Activated CD4-positive, alpha-beta T cell treated with anti-CD3 and anti-CD28 coated beads, Interleukin-2, amount 50 U/mL, for 4 hours (primary cell): Measurements from ENCODE around the gene HMGXB3.
"Not testable (repeated sequence)": the region's sequence is repeated elsewhere in the genome, so short reads cannot be mapped to it uniquely, and the experiment has no call there.

Source experiments
- DNase-seq, 2 experiments: peaks; one replicate each; pipeline ENCODE4 v3.0.0-alpha.2; 2020

The HMGXB3 gene

DNA sequence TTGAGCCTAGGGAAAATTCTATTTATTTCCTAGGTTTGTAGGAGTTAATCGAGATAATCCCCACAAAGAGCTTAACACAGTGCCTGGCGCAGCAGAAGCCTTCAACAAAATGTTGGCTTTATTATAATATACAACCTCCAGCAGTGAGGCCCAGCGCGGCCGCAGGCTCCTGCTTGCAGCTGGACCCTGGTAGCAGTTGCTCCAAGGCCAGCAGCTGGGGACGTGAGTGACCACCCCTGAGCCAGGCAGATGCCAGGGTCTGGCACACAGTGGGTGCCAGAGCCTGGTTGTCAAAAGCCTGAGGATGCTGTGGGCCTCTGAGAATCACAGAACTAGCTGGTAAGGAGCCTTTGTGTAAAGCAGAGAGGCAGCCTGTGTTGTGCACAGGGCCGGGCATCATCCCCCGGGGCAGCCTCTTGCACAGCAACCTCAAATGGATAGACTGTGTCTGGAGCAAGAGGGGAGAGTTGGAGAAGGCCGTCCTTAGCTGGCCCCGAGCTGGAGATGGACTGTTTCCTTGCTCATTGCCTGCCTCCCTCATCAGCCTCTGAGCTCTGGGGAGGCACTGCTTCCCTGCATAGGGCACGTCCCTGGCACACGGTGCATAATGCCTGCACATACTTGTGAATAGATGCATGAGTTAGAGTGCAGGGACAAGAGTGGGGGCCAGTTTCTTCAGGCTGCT is 68.6 kb downstream of the HMGXB3 start:
- DNase-seq = no peak

DNA sequence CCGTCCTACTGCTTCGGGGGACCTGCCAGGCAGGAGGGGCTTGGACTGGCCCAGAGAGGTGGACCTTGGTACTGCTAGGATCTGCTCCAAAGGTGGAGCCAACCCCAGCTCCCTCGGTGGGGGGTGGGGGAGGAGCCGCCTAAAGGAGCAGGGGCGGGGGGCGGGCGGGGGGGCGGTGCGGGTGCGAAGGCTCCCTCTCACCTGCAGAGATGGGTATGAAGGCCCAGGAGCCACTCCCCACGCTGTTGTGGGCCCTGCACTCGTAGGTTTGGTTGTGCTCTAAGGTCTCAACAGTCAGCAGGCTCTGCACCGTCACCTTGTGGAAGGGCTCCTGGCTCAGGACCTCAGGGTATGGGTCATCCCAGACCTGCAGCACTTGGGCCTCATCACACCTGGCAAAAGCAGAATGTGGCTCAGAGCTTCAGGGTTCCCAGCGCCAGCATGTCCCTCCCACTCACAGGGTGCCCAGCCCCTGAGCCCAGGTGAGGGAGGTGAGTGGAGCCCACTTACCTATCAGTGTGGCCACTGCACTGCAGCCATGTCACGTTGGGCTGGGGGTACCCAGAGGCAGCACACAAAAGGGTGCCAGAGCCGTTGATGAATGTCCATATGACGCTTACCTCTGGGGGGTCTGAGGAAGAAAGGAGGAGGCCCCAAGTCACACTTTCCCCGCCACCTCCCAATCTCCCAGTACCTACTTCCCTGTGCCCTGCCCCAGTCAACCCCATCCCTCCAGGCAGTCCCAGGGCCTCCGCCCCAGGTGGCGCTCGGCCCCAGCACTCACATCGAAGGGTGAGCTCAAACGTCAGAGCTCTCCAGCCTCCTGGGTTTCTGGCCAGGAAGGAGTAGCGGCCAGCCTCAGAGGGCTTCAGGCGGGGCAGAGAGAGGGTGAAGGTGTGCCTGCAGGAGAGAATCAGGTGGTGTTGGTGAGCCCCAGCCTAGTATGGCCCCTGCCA is 69.4 kb downstream of the HMGXB3 start:
- no peak for DNase-seq

DNA sequence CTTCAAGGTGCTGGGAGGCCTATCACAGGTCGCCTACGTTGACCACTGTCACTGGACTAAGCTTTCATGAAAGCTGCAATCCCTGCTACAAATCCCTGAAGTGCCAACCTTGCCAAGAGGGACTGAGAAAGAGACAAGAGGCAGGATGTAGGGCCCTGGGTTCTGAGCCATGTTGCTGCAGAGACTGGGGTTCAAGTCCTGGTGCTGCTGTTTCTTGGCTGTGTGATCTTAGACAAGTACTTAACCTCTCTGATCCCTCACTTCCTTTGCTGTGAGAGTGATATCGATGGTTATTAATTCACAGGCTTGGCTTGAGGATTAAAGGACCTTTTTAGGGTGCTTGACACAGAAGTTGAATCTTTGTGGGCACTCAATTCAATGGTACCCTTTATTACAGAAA is 70.3 kb downstream of the HMGXB3 start:
- no peak for DNase-seq

DNA sequence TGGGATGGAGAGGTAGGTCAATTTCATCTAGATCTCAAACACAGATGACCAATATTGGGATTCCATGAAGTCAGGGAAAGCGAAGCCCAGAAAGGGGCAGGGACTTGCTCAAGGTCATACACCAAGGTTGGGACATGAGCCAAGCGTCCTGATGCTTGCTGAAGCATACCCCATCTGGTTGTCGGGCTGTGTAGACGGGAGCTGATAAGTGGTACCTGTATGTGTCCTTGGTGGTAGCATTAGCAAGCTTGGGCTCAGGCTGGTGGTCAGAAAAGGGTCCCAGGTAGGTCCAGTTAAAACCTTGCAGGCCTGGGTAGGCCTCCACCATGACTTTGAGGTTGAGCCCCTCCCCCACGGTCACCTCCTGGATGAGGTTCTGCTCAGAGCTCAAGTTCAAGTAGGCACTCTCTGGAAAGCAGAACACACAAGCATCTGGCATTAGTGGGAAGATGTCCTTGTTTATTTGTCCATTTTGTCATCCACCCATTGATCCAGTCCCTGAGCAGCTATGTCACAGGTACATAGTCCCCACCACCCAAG is 72.6 kb downstream of the HMGXB3 start:
- DNase-seq = no peak

DNA sequence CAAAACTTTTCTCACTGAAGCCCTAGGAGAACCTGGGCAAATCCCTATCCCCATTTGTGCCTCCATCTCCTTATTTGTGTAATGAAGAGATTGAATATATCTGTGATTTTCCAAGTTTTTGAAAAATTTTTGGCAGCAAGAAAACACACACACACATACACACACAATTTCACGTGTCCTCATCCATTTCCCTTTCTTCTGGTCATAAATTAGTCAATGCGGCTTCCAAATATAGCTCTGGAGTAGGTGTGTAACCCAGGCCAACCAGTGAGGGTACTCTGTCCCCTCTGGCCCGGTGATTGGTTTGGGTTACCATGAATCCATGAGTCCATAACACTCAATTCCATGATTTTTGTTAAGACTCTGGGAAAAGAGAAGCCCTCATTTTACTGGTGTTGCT is 73.1 kb downstream of the HMGXB3 start:
- no peak for DNase-seq

DNA sequence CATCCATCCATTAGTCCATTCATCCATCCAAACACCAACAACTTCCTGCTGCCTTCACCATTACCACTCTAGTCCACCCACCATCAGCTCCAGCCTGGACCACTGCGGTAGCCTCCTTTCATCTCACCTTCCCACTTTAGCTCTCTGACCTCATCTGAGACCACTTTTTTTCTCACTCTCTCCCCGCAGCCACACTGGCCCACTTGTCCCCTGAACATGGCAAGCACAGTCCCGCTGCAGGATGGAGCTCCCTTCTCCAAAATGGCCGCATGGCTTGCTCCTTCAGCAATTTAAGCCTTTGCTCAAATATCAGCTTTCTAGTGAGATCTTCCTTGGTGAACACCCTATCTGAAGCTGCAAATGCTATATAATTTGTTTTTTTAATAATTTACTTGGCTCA is 74.7 kb downstream of the HMGXB3 start:
- DNase-seq = no peak

DNA sequence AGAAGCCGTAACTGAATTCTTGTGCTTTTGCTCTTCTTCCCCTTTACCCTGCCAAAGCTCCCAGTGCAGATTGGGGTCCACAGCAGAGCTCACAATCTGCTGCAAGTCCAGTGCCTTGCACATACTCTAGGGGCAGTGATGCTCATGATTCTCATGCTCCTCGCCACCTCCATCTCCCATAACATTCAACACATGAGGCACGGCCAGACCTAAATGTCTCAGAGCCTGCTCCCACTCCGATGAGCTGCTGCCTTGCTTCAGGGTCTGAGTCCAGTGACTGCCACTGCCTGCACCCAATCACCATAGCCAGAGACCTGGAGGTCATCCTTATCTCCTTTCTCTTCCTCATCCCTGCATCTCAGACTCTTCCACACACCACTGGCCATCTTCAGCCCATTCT is 75.3 kb downstream of the HMGXB3 start:
- DNase-seq = no peak

DNA sequence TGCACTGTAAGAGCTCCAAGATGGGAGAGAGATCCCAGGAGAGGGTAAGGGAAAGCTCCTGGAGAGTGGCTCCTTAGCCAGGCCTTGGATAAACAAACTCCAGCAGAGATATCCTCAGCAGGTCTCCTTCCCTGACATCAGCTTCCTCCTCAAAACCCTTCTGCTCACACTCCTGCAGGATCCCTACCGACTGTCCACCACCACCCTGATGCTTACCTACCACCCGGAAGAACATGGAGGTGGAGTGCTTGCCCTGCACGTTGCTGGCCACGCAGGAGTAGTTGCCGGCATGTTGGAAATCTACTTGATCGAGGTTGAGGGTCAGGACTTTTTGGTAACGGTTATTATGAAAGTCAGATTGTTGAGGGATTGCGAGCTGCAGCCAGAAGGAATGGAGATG is 76.5 kb downstream of the HMGXB3 start:
- DNase-seq = no peak

DNA sequence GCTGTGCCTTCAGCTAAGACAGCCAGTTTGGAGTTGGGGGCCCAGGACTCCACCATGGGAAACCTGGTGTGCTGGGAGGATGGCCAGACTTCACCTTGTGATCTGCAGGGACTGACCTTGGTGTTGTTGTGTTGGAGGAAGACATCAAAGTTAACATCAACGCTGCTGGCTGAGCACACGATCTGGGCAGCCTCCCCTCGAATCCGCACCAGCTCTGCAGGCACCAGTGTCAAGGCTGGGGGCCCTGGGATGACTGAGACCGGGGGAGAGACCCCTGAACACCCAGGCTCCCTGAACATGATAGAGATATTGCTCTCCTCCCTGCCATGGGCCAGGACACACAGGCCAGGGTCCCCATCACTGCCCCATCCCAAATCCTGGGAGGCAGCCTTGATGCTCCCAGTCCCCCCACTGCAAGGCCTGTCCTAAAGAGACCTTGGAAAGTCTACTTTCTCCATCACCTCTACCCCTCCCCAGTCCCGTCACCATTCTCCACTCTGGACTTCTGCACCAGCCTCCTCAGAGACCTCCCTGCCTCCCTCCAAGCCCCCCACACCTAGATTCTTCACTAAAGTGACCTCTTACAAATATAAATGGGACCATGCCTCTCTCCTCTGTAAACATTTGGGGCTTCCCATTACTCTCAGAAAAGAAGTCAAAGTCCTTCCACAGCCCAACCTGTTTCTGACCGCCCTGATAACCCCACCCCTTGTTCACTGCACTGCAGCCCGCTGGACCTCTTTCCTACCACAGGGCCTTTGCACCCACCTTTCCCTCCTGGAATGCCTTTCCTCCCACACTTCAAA is 77.7 kb downstream of the HMGXB3 start:
- no peak for DNase-seq

DNA sequence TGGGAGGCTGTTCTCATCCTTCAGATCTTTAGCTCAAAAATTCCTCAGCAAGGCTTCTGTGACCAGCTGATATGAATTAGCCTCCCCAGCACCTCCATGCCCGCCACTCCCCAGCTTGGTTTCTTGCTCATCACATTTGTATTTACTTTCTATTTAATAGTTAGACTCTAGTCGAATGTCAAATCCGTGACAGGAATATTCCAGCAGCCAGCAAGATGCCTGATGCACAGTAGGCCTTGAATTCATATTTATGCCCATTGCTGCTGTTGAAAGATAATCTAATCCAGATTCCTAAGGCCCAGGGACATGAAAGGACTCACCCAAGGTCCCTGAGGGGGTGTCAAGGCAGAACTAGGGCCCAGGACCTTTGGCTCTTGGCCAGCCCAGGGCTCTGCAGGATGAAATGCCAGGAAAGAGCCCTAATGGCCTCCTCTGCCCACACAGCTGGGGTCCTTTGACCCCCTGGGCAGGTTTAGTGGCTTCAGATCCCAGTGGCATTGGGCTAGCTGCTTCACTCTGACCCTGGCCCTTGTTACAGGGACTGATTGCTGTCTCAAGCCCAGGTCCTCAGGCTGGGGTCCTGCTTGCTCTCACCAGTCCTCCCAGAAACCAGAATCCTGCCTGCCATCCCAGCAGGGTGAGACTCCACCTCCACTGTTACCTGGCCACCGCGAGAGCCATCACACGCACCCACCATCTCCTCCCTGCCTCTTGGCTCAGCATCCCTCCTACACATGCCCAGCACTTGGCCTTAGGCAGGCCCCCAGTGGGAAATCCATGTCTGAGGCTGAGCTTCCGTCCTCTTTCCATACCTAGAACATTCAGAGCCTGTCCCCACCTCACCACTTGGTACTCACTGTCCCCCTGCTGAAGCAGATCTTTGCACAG is 78.5 kb downstream of the HMGXB3 start:
- no peak for DNase-seq

DNA sequence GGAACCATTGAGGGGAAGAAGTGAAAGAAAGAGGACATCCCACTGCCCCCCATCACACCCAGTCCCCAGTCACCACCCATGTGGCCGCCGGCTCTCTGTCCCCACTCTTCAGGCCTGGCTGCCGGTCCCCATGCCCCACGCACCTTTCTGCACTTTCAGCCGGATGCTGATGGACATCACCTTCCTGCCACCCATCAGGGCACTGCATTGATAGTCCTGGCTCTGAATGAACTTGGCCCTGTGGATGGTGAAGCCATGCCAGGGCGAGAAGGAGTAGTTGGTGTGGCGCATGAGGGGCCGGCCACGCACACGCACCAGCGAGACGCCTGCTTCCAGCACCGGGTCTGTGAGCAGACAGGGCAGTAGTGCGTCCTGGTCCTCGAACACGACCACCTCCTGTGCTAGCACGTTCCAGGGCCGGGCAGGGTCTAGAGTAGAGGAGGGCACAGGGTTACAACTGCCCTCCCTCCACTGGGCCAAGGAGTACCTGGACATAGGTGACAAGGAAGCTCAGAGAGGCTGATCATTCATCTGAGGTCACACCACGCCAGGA is 79.4 kb downstream of the HMGXB3 start:
- DNase-seq = no peak

DNA sequence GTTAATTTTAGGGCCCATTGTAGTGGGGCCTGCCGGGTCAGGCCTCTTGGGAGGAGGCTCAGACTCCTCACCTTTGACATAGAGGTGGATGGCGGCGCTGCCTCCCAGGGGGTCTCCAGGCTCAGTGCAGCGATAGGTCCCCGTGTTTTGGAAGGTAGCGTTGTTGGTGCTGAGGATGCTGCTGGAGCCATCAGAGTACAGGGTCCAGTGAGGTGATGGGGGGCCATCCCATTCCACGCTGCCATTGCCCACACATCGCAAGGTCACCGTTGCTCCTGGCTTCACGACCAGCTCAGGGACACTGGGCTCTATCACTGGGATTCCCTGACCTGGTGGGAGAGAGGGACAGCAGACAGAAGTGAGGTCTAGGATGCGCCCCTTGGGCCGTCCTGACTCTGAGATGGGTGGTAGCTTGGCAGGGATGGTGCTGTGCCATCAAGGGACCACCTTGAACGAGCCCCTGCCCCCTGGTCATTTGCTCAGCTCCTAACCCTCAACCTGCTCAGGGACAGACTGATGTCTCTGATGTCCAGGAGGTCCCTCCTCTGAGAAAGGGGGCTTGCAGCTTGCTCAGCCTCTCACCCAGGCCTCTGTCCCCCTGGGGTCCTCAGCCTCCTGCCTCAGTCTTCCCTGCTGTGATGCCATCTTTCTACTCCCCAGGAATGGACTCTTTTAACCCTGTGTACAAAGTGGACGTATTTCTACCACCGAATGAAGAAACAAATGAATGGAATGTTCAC is 80.3 kb downstream of the HMGXB3 start:
- no peak for DNase-seq

DNA sequence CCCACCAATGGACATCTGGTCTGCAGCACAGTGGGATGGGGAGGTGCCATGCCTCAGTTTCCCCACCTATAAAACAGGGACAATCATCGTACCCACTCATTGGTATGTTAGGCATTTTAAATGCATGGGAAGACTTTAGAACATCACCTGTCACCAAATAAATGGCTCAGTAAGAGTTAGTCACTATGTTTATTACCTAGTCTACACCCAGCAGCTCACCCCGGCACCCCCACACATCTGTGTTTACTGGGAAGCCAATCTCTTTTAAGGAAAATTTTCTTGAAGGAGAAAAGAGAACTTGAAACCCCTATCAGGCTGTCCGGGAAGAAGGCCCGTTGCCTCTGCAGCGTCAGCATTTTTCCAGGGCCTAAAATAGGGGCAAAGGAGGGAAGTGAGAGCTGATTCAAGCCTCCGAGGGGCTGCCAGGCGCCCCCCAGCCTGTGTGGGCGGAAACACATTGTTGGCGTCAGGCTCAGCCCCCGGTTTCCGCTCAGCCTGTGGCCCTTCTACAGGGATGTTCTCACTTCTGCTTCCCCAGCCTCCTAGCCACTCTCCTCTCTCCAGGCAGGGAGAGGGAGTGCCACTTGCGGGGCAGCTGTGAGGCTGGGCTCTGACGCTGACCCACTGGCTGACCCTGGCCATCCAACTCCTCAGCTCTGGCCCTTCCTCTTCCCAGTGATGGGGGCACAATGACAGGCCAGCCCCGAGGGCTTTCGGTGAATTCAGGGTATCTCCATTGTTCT is 81.2 kb downstream of the HMGXB3 start:
- DNase-seq = no peak

DNA sequence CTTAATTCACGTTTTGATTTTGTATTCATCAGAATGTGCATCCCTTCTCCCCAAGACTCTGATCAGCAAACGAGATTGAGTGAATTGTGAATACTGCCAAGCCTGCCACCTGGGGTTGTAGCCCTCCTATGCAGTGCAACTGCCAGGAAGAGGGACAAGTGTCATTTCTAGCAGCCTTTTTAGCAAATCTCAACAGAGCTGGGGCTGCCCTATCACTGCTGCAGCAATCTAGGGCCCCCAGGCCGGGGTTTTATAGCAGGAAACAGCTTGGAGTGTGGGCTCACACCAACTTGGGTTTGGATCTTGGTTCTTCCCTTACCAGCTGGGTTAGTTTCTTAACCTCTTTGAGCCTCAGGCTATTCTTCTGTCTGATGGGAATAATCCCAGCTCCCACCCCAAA is 81.8 kb downstream of the HMGXB3 start:
- DNase-seq = no peak

DNA sequence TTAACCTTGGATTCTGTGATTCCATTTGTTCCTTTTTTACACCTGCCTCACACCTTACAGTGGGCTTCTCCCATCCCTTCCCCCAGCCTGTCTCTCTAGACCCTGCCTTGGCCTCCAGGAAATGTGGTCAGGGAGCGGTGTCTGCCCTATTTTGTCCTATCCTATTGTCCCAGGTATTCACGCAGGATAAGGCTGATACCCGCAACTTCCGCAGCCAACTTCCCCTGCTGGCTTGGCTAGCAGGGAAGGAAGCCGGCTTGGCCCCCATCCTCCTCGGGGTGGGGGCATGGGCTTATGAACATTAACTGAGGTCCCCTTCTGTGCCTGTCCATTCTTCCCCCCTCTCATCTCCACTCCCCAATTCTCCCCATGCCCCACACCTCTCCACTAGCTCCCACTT is 82.3 kb downstream of the HMGXB3 start:
- DNase-seq = no peak

DNA sequence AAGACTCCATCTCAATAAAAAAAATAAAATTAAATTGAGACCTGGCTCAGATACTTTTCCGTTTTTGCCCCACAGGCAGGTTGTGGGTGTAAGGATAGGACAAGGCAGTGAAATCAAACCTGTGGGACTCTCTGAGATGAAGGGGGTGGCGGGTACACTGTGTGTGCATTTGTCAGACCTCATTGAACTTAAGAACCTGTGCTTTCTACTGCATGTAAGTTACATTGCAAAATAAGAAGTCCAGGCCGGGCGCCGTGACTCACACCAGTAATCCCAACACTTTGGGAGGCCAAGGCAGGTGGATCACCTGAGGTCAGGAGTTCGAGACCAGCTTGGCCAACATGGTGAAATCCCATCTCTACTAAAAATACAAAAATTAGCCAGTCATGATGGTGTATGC is 84.2 kb downstream of the HMGXB3 start:
- DNase-seq = not testable (repeated sequence)

DNA sequence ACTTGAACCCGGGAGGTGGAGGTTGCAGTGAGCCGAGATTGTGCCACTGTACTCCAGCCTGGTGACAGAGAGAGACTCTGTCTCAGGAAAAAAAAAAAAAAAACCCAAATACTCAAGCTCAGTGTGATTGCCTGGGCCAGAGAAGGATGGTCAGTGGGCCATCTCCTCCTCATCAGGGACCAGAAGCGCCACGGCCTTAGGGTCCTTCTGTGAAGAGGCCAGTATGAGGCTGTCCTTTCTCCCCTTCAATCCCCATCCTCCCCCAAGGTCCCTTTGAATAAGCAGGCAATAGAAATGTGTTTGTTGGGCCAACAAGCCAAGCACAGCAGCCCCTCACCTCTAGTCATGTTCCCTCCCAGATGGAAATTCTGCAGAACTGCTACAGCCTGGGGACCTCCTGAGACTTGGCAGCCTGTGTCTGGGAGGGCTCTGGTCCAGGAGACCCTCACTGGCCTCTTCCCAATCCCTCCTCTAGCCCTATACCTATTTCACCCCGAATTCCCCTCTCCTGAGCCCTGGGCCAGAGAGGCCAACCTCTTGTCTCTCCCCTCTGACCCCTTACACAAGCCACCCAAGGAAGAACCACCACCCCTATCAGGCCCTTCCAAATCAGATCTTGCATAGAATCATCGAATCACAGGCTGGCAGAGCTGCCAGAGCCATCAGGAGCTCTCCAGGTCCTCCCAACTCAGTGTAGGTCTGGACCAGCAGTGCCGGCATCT is 84.8 kb downstream of the HMGXB3 start:
- no peak for DNase-seq

DNA sequence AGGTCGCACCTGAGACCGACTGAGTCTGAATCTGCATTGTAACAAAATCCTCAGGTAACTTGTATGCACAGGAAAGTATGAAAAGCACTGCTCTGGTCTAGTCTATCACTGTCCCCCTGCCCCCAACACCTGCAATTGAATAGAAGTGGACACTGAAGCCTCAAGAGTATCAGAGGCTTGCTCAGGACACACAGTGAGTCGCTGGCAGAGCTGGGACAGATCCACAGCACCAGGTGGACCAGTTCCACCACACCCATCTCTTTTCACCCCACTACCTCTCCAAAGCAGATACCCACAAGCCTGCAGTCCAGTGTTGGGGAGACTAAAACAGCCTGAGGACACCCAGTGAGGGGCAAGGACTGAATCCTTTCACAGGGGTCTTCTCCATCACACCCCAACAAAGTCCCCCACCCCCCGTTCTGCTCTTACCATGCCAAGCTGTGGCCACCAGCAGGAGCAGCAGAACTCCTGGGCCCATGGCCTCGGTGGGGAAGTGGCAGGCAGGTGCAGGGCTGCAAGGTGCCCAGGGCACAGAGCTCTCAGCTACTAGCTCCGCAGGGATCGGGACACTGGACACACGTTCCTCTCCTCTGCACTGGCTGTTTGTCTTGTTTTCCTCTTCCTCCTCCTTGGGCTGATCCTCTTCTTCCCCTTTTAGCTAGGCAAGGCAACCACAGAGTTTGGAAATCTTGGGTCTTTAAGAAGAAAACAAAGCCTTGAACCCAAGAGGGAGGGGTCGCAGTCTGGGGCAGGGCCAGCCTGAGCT is 85.6 kb downstream of the HMGXB3 start, which contains the start of gene CSF1R:
TSS of gene CSF1R (minus strand) at position 605 of the 766 bp plus-strand sequence. CDS start at position 478, 127 bp downstream.
- DNase-seq = no peak
